ENCODE data around the gene ARID3B. TPM values are rescaled to one million over a fixed set of nuclear protein-coding genes. Genes with fewer than 3 reads are reported as not detected.

The ARID3B gene
- total RNA-seq, 1 donor from 2014 or later: 2.0 TPM

GRCh38 chr15:74525309-74525708 lies 15.7 kb upstream of the ARID3B start:
- Histone ChIP-seq H3K4me3 (no peak overlapping the region), H3K36me3 (no peaks in the 10 kb centered on the region), H3K27me3 (ENCODE audit: low read depth) (no peaks in the 10 kb centered on the region), H3K4me1 (no peaks in the 10 kb centered on the region), H3K27ac (replicated peaks) (no peak overlapping the region), H3K9me3 (replicated peaks) (no peaks in the 10 kb centered on the region)
- no peak for DNase-seq
- intact Hi-C loops (cut with micrococcal nuclease): no loop called here
- no peak for TF ChIP-seq CTCF (IDR thresholded peaks at IDR 0.05; ENCODE audit: borderline replicate concordance)

GRCh38 chr15:74525945-74526344 lies 15.1 kb upstream of the ARID3B start:
- Histone ChIP-seq H3K36me3 (no peaks in the 10 kb centered on the region), H3K27ac (replicated peaks) (no peak overlapping the region), H3K9me3 (replicated peaks) (no peaks in the 10 kb centered on the region), H3K4me1 (no peaks in the 10 kb centered on the region), H3K27me3 (ENCODE audit: low read depth) (no peaks in the 10 kb centered on the region), H3K4me3 (no peak overlapping the region)
- TF ChIP-seq CTCF (IDR thresholded peaks at IDR 0.05; ENCODE audit: borderline replicate concordance): no peak
- intact Hi-C loops (cut with micrococcal nuclease): no loop called here
- no peak for DNase-seq

GRCh38 chr15:74528876-74529275 lies 12.1 kb upstream of the ARID3B start:
- TF ChIP-seq CTCF (IDR thresholded peaks at IDR 0.05; ENCODE audit: borderline replicate concordance): no peak

GRCh38 chr15:74529921-74530320 lies 11.1 kb upstream of the ARID3B start:
- no peaks in the 10 kb centered on the region for H3K9me3 ChIP-seq (replicated peaks)
- TF ChIP-seq CTCF (IDR thresholded peaks at IDR 0.05; ENCODE audit: borderline replicate concordance): no peak
- no peak overlapping the region for H3K27ac ChIP-seq (replicated peaks)
- no peak overlapping the region for H3K4me3 ChIP-seq
- H3K36me3 ChIP-seq: no peaks in the 10 kb centered on the region
- DNase-seq: no peak
- H3K4me1 ChIP-seq: no peaks in the 10 kb centered on the region
- H3K27me3 ChIP-seq (ENCODE audit: low read depth): no peaks in the 10 kb centered on the region
- intact Hi-C loops (cut with micrococcal nuclease): no loop called here

More at GRCh38 chr15:74528876-74529275, 12.1 kb upstream of the ARID3B start:
- intact Hi-C loops (cut with micrococcal nuclease): no loop called here
- Histone ChIP-seq H3K27me3 (ENCODE audit: low read depth) (no peaks in the 10 kb centered on the region), H3K36me3 (no peaks in the 10 kb centered on the region), H3K4me3 (no peak overlapping the region), H3K27ac (replicated peaks) (no peak overlapping the region), H3K9me3 (replicated peaks) (no peaks in the 10 kb centered on the region), H3K4me1 (no peaks in the 10 kb centered on the region)
- no peak for DNase-seq

GRCh38 chr15:74530771-74531143 lies 10.3 kb upstream of the ARID3B start:
- Histone ChIP-seq H3K36me3 (no peaks in the 10 kb centered on the region), H3K27me3 (ENCODE audit: low read depth) (no peaks in the 10 kb centered on the region), H3K4me1 (no peaks in the 10 kb centered on the region), H3K27ac (replicated peaks) (no peak overlapping the region), H3K4me3 (no peak overlapping the region), H3K9me3 (replicated peaks) (no peaks in the 10 kb centered on the region)
- no peak for DNase-seq
- intact Hi-C loops (cut with micrococcal nuclease): no loop called here
- no peak for TF ChIP-seq CTCF (IDR thresholded peaks at IDR 0.05; ENCODE audit: borderline replicate concordance)

Data from left ventricle myocardium inferior (tissue), 1 donor.